H1 (cell line): Measurements from ENCODE around the gene CFL2. TPM values are rescaled to one million over a fixed set of nuclear protein-coding genes. Genes with fewer than 3 reads are reported as not detected.

ENCODE experiments used
- CTCF ChIA-PET: fragments of 300-600 bp; sonication (Branson Sonifier 250); formaldehyde crosslinking; loops from one replicate; lab custom pipeline; 2021; ENCODE audit not compliant: partially characterized antibody; lab: Charles Lee
- POLR2A ChIA-PET: fragments of 300-600 bp; sonication (Branson Sonifier 250); formaldehyde crosslinking; loops from one replicate; lab custom pipeline; 2021; ENCODE audit warnings: inconsistent platforms; ENCODE audit not compliant: partially characterized antibody; lab: Charles Lee
- DNase-seq, 2 experiments: peaks; one replicate each; pipeline versions ENCODE4 v3.0.0 to v3.0.0-alpha.2; 2010 to 2022; ENCODE audit warnings: low spot score in 2 of 2, low read depth in 1 of 2, mixed read lengths in 1 of 2
- FAIRE-seq: peaks from 2 replicates; lab custom pipeline; 2011; peaks lifted over from hg19 to GRCh38; lab: Jason Lieb, UNC
- H2AFZ ChIP-seq: 2 replicates; pipeline ENCODE4 v1.8.1; 2012; ENCODE audit warnings: low read length, inconsistent platforms
- H2AK5ac ChIP-seq: 2 replicates; pipeline ENCODE4 v1.6.1; 2013; ENCODE audit warnings: low read depth, low read length
- H2BK120ac ChIP-seq: replicated peaks from 2 replicates; pipeline ENCODE3; 2013; ENCODE audit warnings: low read depth, low read length, inconsistent platforms
- H2BK12ac ChIP-seq: 2 replicates; pipeline ENCODE4 v1.6.1; 2013; ENCODE audit warnings: low read depth, low read length
- H2BK15ac ChIP-seq: 2 replicates; pipeline ENCODE4 v1.6.1; 2013; ENCODE audit warnings: low read length
- H2BK20ac ChIP-seq: 2 replicates; pipeline ENCODE4 v1.6.1; 2013; ENCODE audit warnings: low read length
- H2BK5ac ChIP-seq: 2 replicates; pipeline ENCODE4 v1.6.1; 2013; ENCODE audit warnings: low read depth, low read length
- H3K14ac ChIP-seq: 2 replicates; pipeline ENCODE4 v1.6.1; 2013; ENCODE audit warnings: inconsistent platforms; ENCODE audit not compliant: insufficient read length
- H3K18ac ChIP-seq: 2 replicates; pipeline ENCODE4 v1.6.1; 2013; ENCODE audit warnings: low read length; ENCODE audit errors: extremely low read depth
- H3K23ac ChIP-seq: 2 replicates; pipeline ENCODE4 v1.6.1; 2013; ENCODE audit warnings: inconsistent platforms; ENCODE audit not compliant: insufficient read length
- H3K23me2 ChIP-seq: 2 replicates; pipeline ENCODE4 v1.6.1; 2013; ENCODE audit warnings: low read depth, low read length
- H3K27ac ChIP-seq: 2 replicates; pipeline ENCODE4 v1.6.1; 2011; ENCODE audit warnings: low read depth, low read length, inconsistent platforms
- H3K27me3 ChIP-seq, 4 experiments: replicated peaks in 1 of 4; 1 replicate in 1 of 4; 2 replicates in 3 of 4; pipeline versions ENCODE4 v1.6.1 to v1.8.1; 2011 to 2013; ENCODE audit warnings: low read length in 3 of 4, mild to moderate bottlenecking in 3 of 4, inconsistent platforms in 2 of 4, mixed read lengths in 2 of 4, moderate library complexity in 1 of 4; ENCODE audit not compliant: control insufficient read depth in 3 of 4, insufficient read depth in 3 of 4; ENCODE audit errors: extremely low read depth in 1 of 4
- H3K36me3 ChIP-seq, 4 experiments: 2 replicates each; pipeline versions ENCODE4 v1.6.1 to v1.8.1; 2011 to 2013; ENCODE audit warnings: mild to moderate bottlenecking in 4 of 4, low read length in 3 of 4, moderate library complexity in 2 of 4, control low read depth in 1 of 4, inconsistent platforms in 1 of 4; ENCODE audit not compliant: insufficient read depth in 4 of 4, control insufficient read depth in 2 of 4
- H3K4ac ChIP-seq: replicated peaks from 2 replicates; pipeline ENCODE3; 2013; ENCODE audit warnings: low read length, low read depth, mixed read lengths, inconsistent platforms; ENCODE audit not compliant: insufficient read length
- H3K4me1 ChIP-seq, 4 experiments: replicated peaks in 1 of 4; 1 replicate in 1 of 4; 2 replicates in 3 of 4; pipeline versions ENCODE4 v1.6.1 to v1.8.1; 2011 to 2013; ENCODE audit warnings: low read length in 3 of 4, inconsistent platforms in 2 of 4, mixed read lengths in 1 of 4; ENCODE audit not compliant: insufficient read depth in 4 of 4, control insufficient read depth in 3 of 4
- H3K4me2 ChIP-seq, 2 experiments: 2 replicates each; pipeline versions ENCODE4 v1.6.1 to v1.8.1; 2011 to 2013; ENCODE audit warnings: low read depth in 2 of 2, low read length in 2 of 2, control low read depth in 1 of 2, inconsistent platforms in 1 of 2, mild to moderate bottlenecking in 1 of 2; ENCODE audit not compliant: insufficient read depth in 1 of 2
- H3K4me3 ChIP-seq, 4 experiments: fragments of 200-600, 300-600 bp in 1 of 4; sonication (generic), shearing (Covaris generic), sonication (Bioruptor Twin) in 1 of 4; 2 replicates each; pipeline versions ENCODE4 v1.5.1 to v1.8.1; 2011 to 2016; ENCODE audit warnings: low read length in 4 of 4, low read depth in 3 of 4, control low read depth in 2 of 4, inconsistent platforms in 2 of 4, mild to moderate bottlenecking in 2 of 4, mixed read lengths in 1 of 4, moderate library complexity in 1 of 4; ENCODE audit not compliant: insufficient read depth in 2 of 4; ENCODE audit errors: extremely low read depth in 1 of 4
- H3K56ac ChIP-seq: replicated peaks from 2 replicates; pipeline ENCODE3; 2013; ENCODE audit warnings: low read depth, mild to moderate bottlenecking, mixed read lengths, low read length, inconsistent platforms; ENCODE audit not compliant: insufficient read length
- H3K79me1 ChIP-seq: 2 replicates; pipeline ENCODE4 v1.6.1; 2013; ENCODE audit warnings: low read depth, low read length, control low read depth
- H3K79me2 ChIP-seq, 2 experiments: 2 replicates each; pipeline versions ENCODE4 v1.6.1 to v1.8.1; 2012 to 2013; ENCODE audit warnings: low read length in 2 of 2, mild to moderate bottlenecking in 2 of 2, inconsistent platforms in 1 of 2; ENCODE audit not compliant: insufficient read depth in 2 of 2, control insufficient read depth in 1 of 2
- H3K9ac ChIP-seq, 4 experiments: replicated peaks in 1 of 4; 1 replicate in 1 of 4; 2 replicates in 3 of 4; pipeline versions ENCODE4 v1.6.1 to v1.8.1; 2011 to 2013; ENCODE audit warnings: low read depth in 3 of 4, low read length in 3 of 4, control low read depth in 2 of 4, mild to moderate bottlenecking in 2 of 4, moderate library complexity in 2 of 4, inconsistent platforms in 1 of 4; ENCODE audit errors: extremely low read depth in 1 of 4
- H3K9me3 ChIP-seq, 2 experiments: 2 replicates each; pipeline versions ENCODE4 v1.6.1 to v1.8.1; 2012 to 2013; ENCODE audit warnings: mild to moderate bottlenecking in 2 of 2, moderate library complexity in 2 of 2, control low read depth in 1 of 2, inconsistent platforms in 1 of 2, low read depth in 1 of 2, low read length in 1 of 2, mixed read lengths in 1 of 2; ENCODE audit not compliant: insufficient read depth in 2 of 2
- H4K20me1 ChIP-seq, 2 experiments: replicated peaks in 1 of 2; 2 replicates each; pipeline versions ENCODE3 to v1.8.1; 2011 to 2013; ENCODE audit warnings: inconsistent platforms in 2 of 2, low read length in 2 of 2, mild to moderate bottlenecking in 1 of 2; ENCODE audit not compliant: insufficient read depth in 2 of 2, control insufficient read depth in 1 of 2
- H4K5ac ChIP-seq: 2 replicates; pipeline ENCODE4 v1.6.1; 2013; ENCODE audit warnings: low read length, low read depth, mixed read lengths, inconsistent platforms; ENCODE audit not compliant: insufficient read length
- H4K8ac ChIP-seq: 2 replicates; pipeline ENCODE4 v1.8.0; 2013; ENCODE audit warnings: mild to moderate bottlenecking, moderate library complexity, low read length, inconsistent platforms; ENCODE audit not compliant: insufficient read depth; ENCODE audit errors: extremely low read depth
- H4K91ac ChIP-seq: replicated peaks from 2 replicates; pipeline ENCODE3; 2013; ENCODE audit warnings: low read length, mixed read lengths, inconsistent platforms; ENCODE audit not compliant: insufficient read length
- BCL11A ChIP-seq, 2 experiments: IDR thresholded peaks; one replicate each; pipeline ENCODE4 v1.6.1; 2011; ENCODE audit warnings: low read depth in 2 of 2, low read length in 2 of 2, mild to moderate bottlenecking in 2 of 2
- CBX5 ChIP-seq: fragments of 300-800, 300-1000 bp; sonication (generic); IDR thresholded peaks from 2 replicates; pipeline ENCODE4 v1.7.1; 2016; ENCODE audit warnings: antibody characterized with exemption, low read length, low read depth
- GABPA ChIP-seq: IDR thresholded peaks from 2 replicates; pipeline ENCODE4 v1.6.1; 2011; ENCODE audit warnings: mild to moderate bottlenecking, low read length, moderate library complexity, borderline replicate concordance; ENCODE audit not compliant: insufficient read depth
- NANOG ChIP-seq: IDR thresholded peaks from 2 replicates; pipeline ENCODE4 v1.6.1; 2011; ENCODE audit warnings: low read length, low read depth, mild to moderate bottlenecking, inconsistent platforms; ENCODE audit not compliant: insufficient read depth, poor library complexity, severe bottlenecking
- POU5F1 ChIP-seq: IDR thresholded peaks from 2 replicates; pipeline ENCODE4 v1.6.1; 2011; ENCODE audit warnings: low read depth, mild to moderate bottlenecking, low read length, moderate library complexity
- SIN3A ChIP-seq, 2 experiments: IDR thresholded peaks in 1 of 2; conservative IDR thresholded peaks in 1 of 2; 2 replicates each; pipeline ENCODE4 v1.6.1; 2011 to 2012; ENCODE audit warnings: low read length in 2 of 2, improper control_type of control experiment in 1 of 2, low read depth in 1 of 2, mild to moderate bottlenecking in 1 of 2
- SIRT6 ChIP-seq: IDR thresholded peaks from one replicate; pipeline ENCODE4 v1.7.1; 2012; ENCODE audit warnings: low read length, inconsistent platforms
- SP1 ChIP-seq: IDR thresholded peaks from 2 replicates; pipeline ENCODE4 v1.6.1; 2011; ENCODE audit warnings: low read depth, low read length
- TCF12 ChIP-seq: IDR thresholded peaks from 2 replicates; pipeline ENCODE4 v1.6.1; 2011; ENCODE audit warnings: low read depth, mild to moderate bottlenecking, low read length
- WGBS, 2 experiments: shearing (Covaris generic) in 1 of 2; methylation state at CpG; one replicate each; pipeline versions ENCODE4 v1.1.6 to v1.1.7; 2013 to 2015; ENCODE audit warnings: low lambda C conversion rate in 2 of 2, mixed read lengths in 2 of 2, inconsistent platforms in 1 of 2, low coverage in 1 of 2, missing lambda C conversion rate in 1 of 2; ENCODE audit not compliant: insufficient replicate concordance in 2 of 2, insufficient coverage in 1 of 2, insufficient read length in 1 of 2; ENCODE audit errors: extremely low coverage in 1 of 2, missing lambda C conversion rate in 1 of 2; 5-methylcytosine and 5-hydroxymethylcytosine counted together
- polyA plus RNA-seq, 7 experiments: library from polyadenylated mRNA; depleted of rRNA in 3 of 7; stranded (reverse) in 5 of 7; unstranded in 2 of 7; fragments of >200 nt in 5 of 7; fragments of 200-250 nt in 2 of 7; gene quantifications; 1 replicate in 5 of 7; 2 replicates in 1 of 7; 4 replicates in 1 of 7; pipeline versions ENCODE4 v1.2.1 to v1.2.3, GENCODE V29; 2011 to 2013; ENCODE audit warnings: missing spikeins in 2 of 7, mixed read lengths in 2 of 7
- total RNA-seq: library from RNA; stranded (reverse); fragmentation: NEBNext Ultra II Directional; extraction: Animal tissue kit (Norgen Biotek cat#: 25700); gene quantifications from 2 replicates; pipeline ENCODE4 v1.2.1, GENCODE V29; 2021
- TF ChIP-seq, protein P1 (sequence below): IDR thresholded peaks from 2 replicates; pipeline ENCODE4 v1.6.1; 2012; ENCODE audit warnings: inconsistent platforms

CFL2 gene
- total and polyA plus RNA-seq, 2 of the 8 experiments (the other 6 are each of a cell fraction or from before 2014, with no cell fraction given): 9.7 to 20.5 TPM

DNA sequence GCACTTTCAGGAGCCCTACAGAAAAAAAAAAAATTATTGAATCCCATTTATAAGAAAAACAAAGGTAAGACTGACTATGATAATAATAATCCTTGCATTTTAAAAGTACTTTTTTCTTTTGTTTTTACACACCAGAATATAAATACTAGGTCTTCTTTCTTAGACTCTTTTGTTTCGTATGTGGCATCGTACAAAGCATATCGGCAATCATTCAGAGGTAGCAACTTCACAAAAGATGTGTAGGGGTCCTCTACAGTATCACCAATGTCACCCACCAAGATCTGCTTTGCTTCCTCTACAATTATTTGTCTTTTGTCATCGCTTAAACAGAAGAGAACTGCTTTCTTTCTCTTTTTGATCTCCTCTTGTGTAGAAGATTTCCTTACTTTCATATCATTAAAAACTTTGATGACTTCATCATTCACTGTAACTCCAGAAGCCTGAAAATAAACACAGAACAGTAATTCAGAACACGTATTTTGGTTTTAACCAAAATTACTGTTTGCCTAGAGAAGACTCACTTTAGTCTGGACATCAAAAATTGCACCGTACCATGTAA is 1.2 kb downstream of the CFL2 start:
- H3K4me3 ChIP-seq: peak overlapping the region; percentile 73 to 99 (median 88); a peak in 7 of 8 replicates
- ChIA-PET POLR2A (interaction anchor here (0.6 to 6.3 kb wide), 7 partner anchors 8 to 174 kb away, joined by 3 to 31 read pairs (median 3); partner anchors contain the start of gene EAPP), CTCF (interaction anchor here (1.0 to 1.6 kb wide), 2 partner anchors 10 kb away, joined by 4 to 5 read pairs; no protein-coding TSS in a partner anchor)
- no peak overlapping the region for H2BK20ac ChIP-seq
- no peak overlapping the region for H2AFZ ChIP-seq
- H2BK15ac ChIP-seq: no peak overlapping the region
- no peak overlapping the region for H3K56ac ChIP-seq
- no peak overlapping the region for H3K4ac ChIP-seq
- H3K27me3 ChIP-seq: peaks cover 0 to 4% (median 0%) of the 10 kb centered on the region in 4 experiments; a peak in 3 of 7 replicates
- H3K14ac ChIP-seq: no peak overlapping the region
- no peak overlapping the region for H2BK5ac ChIP-seq
- no peak overlapping the region for H3K18ac ChIP-seq
- DNase-seq (no peak), FAIRE-seq (no peak)
- no peak overlapping the region; the same call in 1 of the 2 replicates for H3K27ac ChIP-seq
- H3K23ac ChIP-seq: no peak overlapping the region
- peaks cover 0 to 14% (median 2%) of the 10 kb centered on the region in 4 experiments; a peak in 2 of 8 replicates for H3K36me3 ChIP-seq
- H3K79me1 ChIP-seq: no peaks in the 10 kb centered on the region
- H3K9me3 ChIP-seq: no peaks in the 10 kb centered on the region
- H3K4me2 ChIP-seq: peak overlapping the region; percentile 84 to 86
- peaks cover 3% of the 10 kb centered on the region for H3K23me2 ChIP-seq
- H2AK5ac ChIP-seq: no peak overlapping the region
- H4K20me1 ChIP-seq: no peaks in the 10 kb centered on the region
- H2BK120ac ChIP-seq: no peak overlapping the region
- no peaks in the 10 kb centered on the region for H3K4me1 ChIP-seq
- 71% methylated on average over 6 of the region's 6 CpGs; no CpG with 5 or more reads in 1 of the 2 experiments for WGBS, 2 experiments
- H3K79me2 ChIP-seq: peaks cover 0 to 7% of the 10 kb centered on the region in 2 experiments; a peak in 2 of 4 replicates
- H4K8ac ChIP-seq: no peak overlapping the region
- H4K5ac ChIP-seq: no peak overlapping the region
- H4K91ac ChIP-seq: no peak overlapping the region
- peak overlapping the region in 3 of 4 experiments; percentile 89 to 95 (median 90); a peak in 5 of 7 replicates for H3K9ac ChIP-seq
- H2BK12ac ChIP-seq: no peak overlapping the region
- TF ChIP-seq CBX5 (no peak), GABPA (no peak), SIRT6 (no peak), TCF12 (no peak), SP1 (no peak), POU5F1 (no peak), SIN3A (conservative IDR thresholded peaks at IDR 0.05 in 1 of 2, IDR thresholded peaks at IDR 0.05 in 1 of 2; ENCODE audit: low read depth in 1 of 2, low read length in 2 of 2) (no peak), NANOG (no peak), BCL11A (IDR thresholded peaks at IDR 0.05; ENCODE audit: low read depth in 2 of 2, low read length in 2 of 2) (no peak)
- TF ChIP-seq, protein P1, sequence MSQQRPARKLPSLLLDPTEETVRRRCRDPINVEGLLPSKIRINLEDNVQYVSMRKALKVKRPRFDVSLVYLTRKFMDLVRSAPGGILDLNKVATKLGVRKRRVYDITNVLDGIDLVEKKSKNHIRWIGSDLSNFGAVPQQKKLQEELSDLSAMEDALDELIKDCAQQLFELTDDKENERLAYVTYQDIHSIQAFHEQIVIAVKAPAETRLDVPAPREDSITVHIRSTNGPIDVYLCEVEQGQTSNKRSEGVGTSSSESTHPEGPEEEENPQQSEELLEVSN: no peak
